Peyer's patch (tissue), 4 donors: ENCODE data around the gene MAPT.

Experiments used
- CTCF ChIP-seq, 6 experiments: fragments of 450-650 bp in 4 of 6; fragments of 200-600 bp in 2 of 6; sonication (generic) in 1 of 6; IDR thresholded peaks; one replicate each; pipeline ENCODE4 v1.5.1; 2017 to 2019; ENCODE audit warnings: antibody characterized with exemption in 6 of 6, mild to moderate bottlenecking in 3 of 6, moderate library complexity in 1 of 6
- POLR2A ChIP-seq, 2 donors: fragments of 450-650 bp; IDR thresholded peaks; one replicate each; pipeline ENCODE4 v1.5.1; 2017; ENCODE audit warnings: antibody characterized with exemption in 2 of 2, mild to moderate bottlenecking in 2 of 2, moderate library complexity in 2 of 2

GRCh38 chr17:45850011-45850410, 44.3 kb upstream of the MAPT start:
- TF ChIP-seq CTCF (IDR thresholded peaks at IDR 0.05) = no peak
- no peak for TF ChIP-seq POLR2A (IDR thresholded peaks at IDR 0.05)
